NT2/D1 (cell line): ENCODE measurements around the gene KRTAP21-3.

ENCODE experiments used
- DNase-seq: peaks from one replicate; pipeline ENCODE4 v3.0.0-alpha.2; 2011; ENCODE audit warnings: low read depth, low spot score
- H3K27me3 ChIP-seq: 2 replicates; pipeline ENCODE4 v1.6.0; 2011; ENCODE audit warnings: mild to moderate bottlenecking; ENCODE audit not compliant: insufficient read length, insufficient read depth
- H3K36me3 ChIP-seq: 2 replicates; pipeline ENCODE4 v1.6.1; 2011; ENCODE audit warnings: mild to moderate bottlenecking, low read length, mixed read lengths; ENCODE audit not compliant: insufficient read depth, insufficient read length
- H3K4me1 ChIP-seq: 2 replicates; pipeline ENCODE4 v1.5.1; 2011; ENCODE audit not compliant: insufficient read depth, insufficient read length
- H3K4me3 ChIP-seq: 2 replicates; pipeline ENCODE4 v1.5.1; 2011; ENCODE audit warnings: low read depth; ENCODE audit not compliant: insufficient read length
- H3K9ac ChIP-seq: 2 replicates; pipeline ENCODE4 v1.6.0; 2011; ENCODE audit warnings: low read depth; ENCODE audit not compliant: insufficient read length
- H3K9me3 ChIP-seq: 2 replicates; pipeline ENCODE4 v1.5.1; 2011; ENCODE audit warnings: mild to moderate bottlenecking, low read length; ENCODE audit not compliant: insufficient read depth
- SUZ12 ChIP-seq: IDR thresholded peaks from 2 replicates; pipeline ENCODE4 v1.6.1; 2011; ENCODE audit not compliant: insufficient read length, insufficient read depth; ENCODE audit errors: extremely low read depth
- YY1 ChIP-seq: IDR thresholded peaks from 2 replicates; pipeline ENCODE4 v1.6.1; 2011; ENCODE audit not compliant: insufficient read length, insufficient read depth
- ZNF274 ChIP-seq: IDR thresholded peaks from 2 replicates; pipeline ENCODE4 v1.6.1; 2011; ENCODE audit warnings: mild to moderate bottlenecking, low read depth, low read length

Gene KRTAP21-3

GRCh38 chr21:30719401-30719800, 824 bp upstream of the KRTAP21-3 start:
- H3K4me3 ChIP-seq: no peak overlapping the region
- H3K9ac ChIP-seq: no peak overlapping the region
- no peaks in the 10 kb centered on the region for H3K4me1 ChIP-seq
- H3K27me3 ChIP-seq: no peaks in the 10 kb centered on the region
- TF ChIP-seq YY1 (no peak), ZNF274 (no peak), SUZ12 (no peak)
- no peaks in the 10 kb centered on the region for H3K9me3 ChIP-seq
- no peaks in the 10 kb centered on the region for H3K36me3 ChIP-seq
- no peak for DNase-seq

- DNase-seq: no peak
Measured at GRCh38 chr21:30717105-30717504, 1.5 kb downstream of the KRTAP21-3 start.

GRCh38 chr21:30714946-30715345, 3.6 kb downstream of the KRTAP21-3 start:
- DNase-seq: no peak
- H3K36me3 ChIP-seq: no peaks in the 10 kb centered on the region
- no peak overlapping the region for H3K9ac ChIP-seq
- no peaks in the 10 kb centered on the region for H3K4me1 ChIP-seq
- no peak for TF ChIP-seq YY1
- no peak for TF ChIP-seq ZNF274
- TF ChIP-seq SUZ12: no peak
- no peaks in the 10 kb centered on the region for H3K9me3 ChIP-seq
- H3K4me3 ChIP-seq: no peak overlapping the region
- no peaks in the 10 kb centered on the region for H3K27me3 ChIP-seq

More at GRCh38 chr21:30717105-30717504, 1.5 kb downstream of the KRTAP21-3 start:
- no peak for TF ChIP-seq ZNF274
- TF ChIP-seq YY1: no peak
- TF ChIP-seq SUZ12: no peak
- H3K4me1 ChIP-seq: no peaks in the 10 kb centered on the region
- H3K4me3 ChIP-seq: no peak overlapping the region
- H3K27me3 ChIP-seq: no peaks in the 10 kb centered on the region
- H3K9me3 ChIP-seq: no peaks in the 10 kb centered on the region
- no peaks in the 10 kb centered on the region for H3K36me3 ChIP-seq
- no peak overlapping the region for H3K9ac ChIP-seq

GRCh38 chr21:30714456-30714855, 4.1 kb downstream of the KRTAP21-3 start:
- no peaks in the 10 kb centered on the region for H3K9me3 ChIP-seq
- H3K4me3 ChIP-seq: no peak overlapping the region
- H3K27me3 ChIP-seq: no peaks in the 10 kb centered on the region
- H3K4me1 ChIP-seq: no peaks in the 10 kb centered on the region
- H3K9ac ChIP-seq: no peak overlapping the region
- no peaks in the 10 kb centered on the region for H3K36me3 ChIP-seq
- DNase-seq: no peak
- TF ChIP-seq SUZ12 (no peak), ZNF274 (no peak), YY1 (no peak)

GRCh38 chr21:30713766-30714165, 4.8 kb downstream of the KRTAP21-3 start:
- no peaks in the 10 kb centered on the region for H3K36me3 ChIP-seq
- DNase-seq: no peak
- H3K27me3 ChIP-seq: no peaks in the 10 kb centered on the region
- no peaks in the 10 kb centered on the region for H3K9me3 ChIP-seq
- H3K4me1 ChIP-seq: no peaks in the 10 kb centered on the region
- TF ChIP-seq YY1 (no peak), SUZ12 (no peak), ZNF274 (no peak)
- H3K4me3 ChIP-seq: no peak overlapping the region
- no peak overlapping the region for H3K9ac ChIP-seq

- Histone ChIP-seq H3K9ac (no peak overlapping the region), H3K27me3 (no peaks in the 10 kb centered on the region), H3K36me3 (no peaks in the 10 kb centered on the region), H3K9me3 (no peaks in the 10 kb centered on the region), H3K4me1 (no peaks in the 10 kb centered on the region), H3K4me3 (no peak overlapping the region)
- TF ChIP-seq YY1 (no peak), ZNF274 (no peak), SUZ12 (no peak)
- DNase-seq: no peak
Measured at GRCh38 chr21:30710499-30710898, 8.1 kb downstream of the KRTAP21-3 start.

- no peaks in the 10 kb centered on the region for H3K9me3 ChIP-seq
- no peak overlapping the region for H3K4me3 ChIP-seq
- no peaks in the 10 kb centered on the region for H3K4me1 ChIP-seq
- H3K9ac ChIP-seq: no peak overlapping the region
- no peaks in the 10 kb centered on the region for H3K27me3 ChIP-seq
- no peaks in the 10 kb centered on the region for H3K36me3 ChIP-seq
- no peak for DNase-seq
- TF ChIP-seq ZNF274: no peak
- no peak for TF ChIP-seq SUZ12
- no peak for TF ChIP-seq YY1
Measured at GRCh38 chr21:30707409-30707808, 11.2 kb downstream of the KRTAP21-3 start.

GRCh38 chr21:30695956-30696355, 22.6 kb downstream of the KRTAP21-3 start:
- no peak for TF ChIP-seq ZNF274
- TF ChIP-seq YY1: no peak
- TF ChIP-seq SUZ12: no peak
- H3K4me1 ChIP-seq: no peaks in the 10 kb centered on the region
- H3K27me3 ChIP-seq: no peaks in the 10 kb centered on the region
- DNase-seq: no peak
- no peaks in the 10 kb centered on the region for H3K36me3 ChIP-seq
- H3K9me3 ChIP-seq: no peaks in the 10 kb centered on the region
- no peak overlapping the region for H3K4me3 ChIP-seq
- no peak overlapping the region for H3K9ac ChIP-seq
